GM13976 (cell line): ENCODE data around the gene SZT2.
"Not testable (repeated sequence)": the region's sequence is repeated elsewhere in the genome, so short reads cannot be mapped to it uniquely, and the experiment has no call there.

ENCODE experiments used
- DNase-seq: peaks from one replicate; pipeline ENCODE4 v3.0.0; 2012; ENCODE audit warnings: low spot score
- CTCF ChIP-seq: IDR thresholded peaks from 2 replicates; pipeline ENCODE4 v1.5.1; 2012; ENCODE audit warnings: borderline replicate concordance, mild to moderate bottlenecking; ENCODE audit not compliant: insufficient read depth; ENCODE audit errors: extremely low read depth, missing control alignments, control extremely low read depth
- in situ Hi-C: fragments of 300-500 bp; cut with MboI; formaldehyde crosslinking; loops from one replicate; pipeline ENCODE4 v1.12.0; 2022; ENCODE audit warnings: low sequenced_read_pairs, mixed read lengths, inconsistent platforms; ENCODE audit not compliant: unreplicated experiment

The SZT2 gene

GRCh38 chr1:43469932-43470331 is 80.2 kb downstream of the SZT2 start:
- no peak for DNase-seq
- no peak for TF ChIP-seq CTCF
- in situ Hi-C loops, result no loop called here

- in situ Hi-C loops, result no loop called here
- DNase-seq, result no peak
Observed at GRCh38 chr1:43472087-43472462, 82.4 kb downstream of the SZT2 start.

GRCh38 chr1:43472463-43473151 is 82.9 kb downstream of the SZT2 start:
- in situ Hi-C loops, DNase-seq: not testable (repeated sequence)

More at GRCh38 chr1:43472087-43472462, 82.4 kb downstream of the SZT2 start:
- no peak for TF ChIP-seq CTCF

- DNase-seq, result no peak
- TF ChIP-seq CTCF, result no peak
- in situ Hi-C loops, result no loop called here
Observed at GRCh38 chr1:43473463-43473862, 83.8 kb downstream of the SZT2 start.

- in situ Hi-C loops, DNase-seq: not testable (repeated sequence)
Observed at GRCh38 chr1:43475611-43476401, 86.1 kb downstream of the SZT2 start.

- in situ Hi-C loops, result no loop called here
- no peak for TF ChIP-seq CTCF
- DNase-seq, result no peak
Observed at GRCh38 chr1:43477716-43478115, 88.0 kb downstream of the SZT2 start.

- in situ Hi-C loops, result no loop called here
- no peak for TF ChIP-seq CTCF
- no peak for DNase-seq
Observed at GRCh38 chr1:43479414-43479813, 89.7 kb downstream of the SZT2 start.

GRCh38 chr1:43481491-43481890 is 91.8 kb downstream of the SZT2 start:
- in situ Hi-C loops, result no loop called here
- no peak for TF ChIP-seq CTCF
- DNase-seq, result no peak
